Naive thymus-derived CD8-positive, alpha-beta T cell (primary cell): Measurements from ENCODE around the gene FAM236D. TPM values are rescaled to one million over a fixed set of nuclear protein-coding genes. Genes with fewer than 3 reads are reported as not detected.
"Not testable (repeated sequence)": the region's sequence is repeated elsewhere in the genome, so short reads cannot be mapped to it uniquely, and the experiment has no call there.

Experiments used
- ATAC-seq, 2 donors: fragments of 150-1000 bp; cut with Tn5 transposase in 1 of 2; sonication (Bioruptor Pico), chemical (Tn5 transposase) in 1 of 2; 1 replicate in 1 of 2; 2 replicates in 1 of 2; pipeline ENCODE4 v1.10.0; 2021; ENCODE audit warnings: mild to moderate bottlenecking in 2 of 2, moderate library complexity in 2 of 2
- POLR2A ChIA-PET: fragments of 350-600 bp; sonication (Branson Sonifier 250); formaldehyde crosslinking; loops from one replicate; lab custom pipeline; 2021; ENCODE audit warnings: antibody characterized with exemption; lab: Charles Lee
- DNase-seq, 10 donors: peaks; one replicate each; pipeline versions ENCODE4 v3.0.0 to v3.0.0-alpha.2; 2020 to 2022
- H3K27ac Mint-ChIP-seq, 10 donors: one replicate each; pipeline ENCODE4 v1.8.0; 2020 to 2022; ENCODE audit warnings: mild to moderate bottlenecking in 10 of 10, mixed read lengths in 10 of 10, moderate library complexity in 4 of 10, inconsistent platforms in 1 of 10
- H3K27me3 Mint-ChIP-seq, 5 donors: one replicate each; pipeline ENCODE4 v1.8.0; 2021 to 2022; ENCODE audit warnings: mixed read lengths in 5 of 5
- H3K36me3 Mint-ChIP-seq, 3 donors: one replicate each; pipeline ENCODE4 v1.8.0; 2020 to 2022; ENCODE audit warnings: mixed read lengths in 3 of 3, mild to moderate bottlenecking in 2 of 3, inconsistent platforms in 1 of 3
- H3K4me1 Mint-ChIP-seq, 4 donors: one replicate each; pipeline ENCODE4 v1.8.0; 2021 to 2022; ENCODE audit warnings: mixed read lengths in 4 of 4
- H3K4me3 Mint-ChIP-seq, 10 donors: one replicate each; pipeline ENCODE4 v1.8.0; 2020 to 2022; ENCODE audit warnings: mild to moderate bottlenecking in 10 of 10, mixed read lengths in 10 of 10, moderate library complexity in 6 of 10, inconsistent platforms in 1 of 10
- H3K9me3 Mint-ChIP-seq, 9 donors: one replicate each; pipeline ENCODE4 v1.8.0; 2020 to 2022; ENCODE audit warnings: mixed read lengths in 9 of 9, mild to moderate bottlenecking in 3 of 9, inconsistent platforms in 1 of 9, moderate library complexity in 1 of 9
- polyA plus RNA-seq, 3 donors: library from polyadenylated mRNA; unstranded; fragments of 300-500 nt; fragmentation: Illumina TruSeq; gene quantifications; one replicate each; pipeline ENCODE4 v1.2.3, GENCODE V29; 2021
- total RNA-seq, 8 experiments: library from RNA in 2 of 8; stranded (reverse) in 2 of 8; gene quantifications; one replicate each; pipeline ENCODE4 v1.2.3 and lab custom pipeline; 2021 to 2026

Gene FAM236D
- total RNA-seq (not detected), polyA plus RNA-seq (not detected), total RNA-seq (lab: John Stamatoyannopoulos, UW) (0 reads per million in 6 experiments)

- H3K27me3 Mint-ChIP-seq, ATAC-seq, H3K4me1 Mint-ChIP-seq, H3K9me3 Mint-ChIP-seq, H3K27ac Mint-ChIP-seq, H3K4me3 Mint-ChIP-seq, POLR2A ChIA-PET, DNase-seq, H3K36me3 Mint-ChIP-seq: not testable (repeated sequence)
These were observed at the start of gene FAM236D for GRCh38 chrX:72808110-72808509. FAM236D (minus strand) TSS chrX:72808210; CDS start chrX:72808110, 100 bp downstream.

DNA sequence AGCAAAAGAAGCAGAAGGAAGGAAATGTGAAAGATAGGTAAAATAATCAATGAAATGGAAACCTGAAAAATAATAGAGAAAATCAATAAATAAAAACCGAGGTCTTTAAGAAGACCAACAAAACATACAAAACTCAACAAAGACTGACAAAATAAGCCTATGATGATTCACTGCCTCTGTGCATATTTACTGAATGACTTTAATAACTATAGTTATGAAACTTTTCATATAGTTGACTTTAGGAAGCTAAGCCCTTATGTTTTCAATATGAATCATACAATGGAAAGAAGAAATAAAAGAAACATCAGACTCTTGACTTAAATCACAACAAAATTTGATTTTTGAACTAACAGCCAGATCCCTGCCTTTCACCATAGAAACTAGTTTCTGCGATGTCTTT lies 29.5 kb upstream of the FAM236D start:
- POLR2A ChIA-PET, H3K27ac Mint-ChIP-seq, ATAC-seq, H3K4me1 Mint-ChIP-seq, H3K36me3 Mint-ChIP-seq, H3K9me3 Mint-ChIP-seq, H3K4me3 Mint-ChIP-seq, DNase-seq, H3K27me3 Mint-ChIP-seq: not testable (repeated sequence)

DNA sequence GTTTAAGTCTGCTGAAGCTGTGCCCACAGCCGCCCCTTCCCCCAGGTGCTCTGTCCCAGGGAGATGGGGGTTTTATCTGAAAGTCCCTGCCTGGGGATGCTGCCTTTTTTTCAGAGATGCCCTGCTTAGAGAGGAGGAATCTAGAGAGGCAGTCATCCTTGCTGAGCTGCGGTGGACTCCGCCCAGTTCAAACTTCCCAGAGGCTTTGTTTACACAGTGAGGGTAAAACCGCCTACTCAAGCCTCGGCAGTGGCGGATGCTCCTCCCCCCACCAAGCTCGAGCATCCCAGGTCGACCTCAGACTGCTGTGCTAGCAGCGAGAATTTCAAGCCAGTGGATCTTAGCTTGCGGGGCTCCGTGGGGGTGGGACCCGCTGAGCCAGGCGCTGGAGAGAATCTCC lies 22.7 kb upstream of the FAM236D start:
- POLR2A ChIA-PET, ATAC-seq, DNase-seq, H3K27me3 Mint-ChIP-seq, H3K36me3 Mint-ChIP-seq, H3K27ac Mint-ChIP-seq, H3K4me1 Mint-ChIP-seq, H3K9me3 Mint-ChIP-seq, H3K4me3 Mint-ChIP-seq: not testable (repeated sequence)

- H3K4me1 Mint-ChIP-seq, POLR2A ChIA-PET, H3K27me3 Mint-ChIP-seq, H3K4me3 Mint-ChIP-seq, H3K9me3 Mint-ChIP-seq, H3K36me3 Mint-ChIP-seq, H3K27ac Mint-ChIP-seq, ATAC-seq, DNase-seq: not testable (repeated sequence)
These were observed 17.6 kb downstream of the FAM236D start for GRCh38 chrX:72790390-72790789.

DNA sequence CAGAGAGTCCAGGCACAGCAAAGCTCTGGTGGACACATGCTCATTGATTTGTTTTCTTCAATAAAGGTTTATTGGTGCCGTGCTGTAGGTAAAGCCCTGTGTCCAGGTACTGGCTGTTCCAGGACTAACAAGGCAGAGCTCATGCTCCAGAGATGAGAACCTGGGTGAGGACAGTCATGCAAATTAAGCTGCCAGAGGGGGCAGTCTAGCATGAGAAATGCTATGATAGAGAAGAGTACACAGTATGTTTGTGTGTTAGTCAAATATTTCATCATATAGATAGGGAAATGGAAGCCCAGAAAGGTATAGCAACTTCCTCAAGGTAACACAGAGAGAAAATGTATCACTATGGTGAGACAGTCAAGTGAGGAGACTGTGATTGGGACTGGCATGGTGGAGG lies 19.9 kb downstream of the FAM236D start:
- H3K27ac Mint-ChIP-seq, DNase-seq, H3K4me1 Mint-ChIP-seq, H3K9me3 Mint-ChIP-seq, ATAC-seq, H3K27me3 Mint-ChIP-seq, POLR2A ChIA-PET, H3K4me3 Mint-ChIP-seq, H3K36me3 Mint-ChIP-seq: not testable (repeated sequence)

GRCh38 chrX:72783964-72784363 lies 24.0 kb downstream of the FAM236D start:
- H3K27ac Mint-ChIP-seq, H3K9me3 Mint-ChIP-seq, H3K27me3 Mint-ChIP-seq, ATAC-seq, H3K4me1 Mint-ChIP-seq, H3K4me3 Mint-ChIP-seq, H3K36me3 Mint-ChIP-seq, POLR2A ChIA-PET, DNase-seq: not testable (repeated sequence)

- H3K4me3 Mint-ChIP-seq, H3K27me3 Mint-ChIP-seq, DNase-seq, ATAC-seq, H3K4me1 Mint-ChIP-seq, H3K36me3 Mint-ChIP-seq, POLR2A ChIA-PET, H3K9me3 Mint-ChIP-seq, H3K27ac Mint-ChIP-seq: not testable (repeated sequence)
These were observed 24.6 kb downstream of the FAM236D start for GRCh38 chrX:72783365-72783936.

DNA sequence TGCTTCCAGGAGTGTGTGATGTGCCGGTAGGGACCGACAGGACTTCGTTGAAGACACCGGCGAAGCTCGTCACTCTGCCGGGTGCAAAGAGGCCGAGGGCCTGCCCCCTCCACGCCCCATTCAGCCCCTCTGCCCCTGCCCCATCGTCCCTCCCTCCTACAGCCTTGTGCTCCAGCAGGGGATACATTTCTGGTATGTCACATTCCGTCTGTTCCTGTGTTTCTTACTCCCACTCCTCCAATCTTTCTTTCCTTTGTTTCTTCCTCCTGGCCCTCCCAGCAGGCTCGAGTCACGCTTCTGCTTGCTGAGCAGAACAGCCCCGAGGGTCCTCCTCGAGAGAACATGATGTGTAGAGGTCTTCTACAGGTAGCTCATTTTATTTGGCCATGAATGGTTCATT lies 25.4 kb downstream of the FAM236D start, which contains the start of gene FAM236B:
TSS of gene FAM236B (minus strand) at position 101 of the 400 bp plus-strand sequence. CDS start at position 1, 100 bp downstream.
- H3K36me3 Mint-ChIP-seq, DNase-seq, H3K4me1 Mint-ChIP-seq, H3K9me3 Mint-ChIP-seq, POLR2A ChIA-PET, H3K4me3 Mint-ChIP-seq, H3K27ac Mint-ChIP-seq, H3K27me3 Mint-ChIP-seq, ATAC-seq: not testable (repeated sequence)

- H3K27me3 Mint-ChIP-seq, ATAC-seq, POLR2A ChIA-PET, DNase-seq, H3K36me3 Mint-ChIP-seq, H3K27ac Mint-ChIP-seq, H3K4me1 Mint-ChIP-seq, H3K9me3 Mint-ChIP-seq, H3K4me3 Mint-ChIP-seq: not testable (repeated sequence)
These were observed 29.9 kb downstream of the FAM236D start for GRCh38 chrX:72778146-72778545.

- ATAC-seq = peak; percentile 86 to 88
- DNase-seq, H3K4me3 Mint-ChIP-seq, H3K4me1 Mint-ChIP-seq, H3K36me3 Mint-ChIP-seq, H3K9me3 Mint-ChIP-seq, POLR2A ChIA-PET, H3K27me3 Mint-ChIP-seq, H3K27ac Mint-ChIP-seq: not testable (repeated sequence)
These were observed 30.6 kb downstream of the FAM236D start for GRCh38 chrX:72777467-72777790.

- H3K4me3 Mint-ChIP-seq, H3K4me1 Mint-ChIP-seq, POLR2A ChIA-PET, H3K36me3 Mint-ChIP-seq, H3K27ac Mint-ChIP-seq, H3K27me3 Mint-ChIP-seq, DNase-seq, H3K9me3 Mint-ChIP-seq: not testable (repeated sequence)
- peak; percentile 77 to 79 for ATAC-seq
These were observed 31.1 kb downstream of the FAM236D start, which contains the start of gene DMRTC1B for GRCh38 chrX:72776653-72777466. DMRTC1B (plus strand) TSS chrX:72776890; CDS start chrX:72845136, 68,246 bp downstream.

- H3K36me3 Mint-ChIP-seq, ATAC-seq, POLR2A ChIA-PET, H3K27ac Mint-ChIP-seq, H3K9me3 Mint-ChIP-seq, H3K4me1 Mint-ChIP-seq, H3K4me3 Mint-ChIP-seq, H3K27me3 Mint-ChIP-seq, DNase-seq: not testable (repeated sequence)
These were observed 47.6 kb downstream of the FAM236D start for GRCh38 chrX:72760454-72760853.
